Pancreas (tissue), 10 donors: Measurements from ENCODE around the gene HAUS3. TPM values are rescaled to one million over a fixed set of nuclear protein-coding genes. Genes with fewer than 3 reads are reported as not detected.

Source experiments
- ATAC-seq, 4 donors: fragments of 200-7000 bp; cut with Tn5 transposase; one replicate each; pipeline versions ENCODE4 v1.8.0 to v1.9.1; 2020; ENCODE audit warnings: mild to moderate bottlenecking in 4 of 4, moderate library complexity in 4 of 4
- DNase-seq, 6 donors: peaks; one replicate each; pipeline ENCODE4 v3.0.0-alpha.2; 2020
- FAIRE-seq: peaks from 2 replicates; lab custom pipeline; 2012; peaks lifted over from hg19 to GRCh38; lab: Jason Lieb, UNC
- H3K27ac ChIP-seq, 4 donors: fragments of 200-600 bp; sonication (generic); 1 replicate in 3 of 4; 2 replicates in 1 of 4; pipeline versions ENCODE4 v1.5.0 to v1.8.0; 2020
- H3K27me3 ChIP-seq, 4 donors: fragments of 200-600 bp; one replicate each; pipeline ENCODE4 v1.8.0; 2021
- H3K36me3 ChIP-seq, 3 donors: fragments of 200-600 bp; sonication (generic) in 1 of 3; one replicate each; pipeline versions ENCODE4 v1.5.0 to v1.8.0; 2020 to 2021
- H3K4me1 ChIP-seq, 3 donors: fragments of 200-600 bp; one replicate each; pipeline ENCODE4 v1.8.0; 2021
- H3K4me3 ChIP-seq, 4 donors: fragments of 200-600 bp; sonication (generic) in 2 of 4; one replicate each; pipeline versions ENCODE4 v1.5.0 to v1.8.0; 2020 to 2021
- H3K9me3 ChIP-seq, 4 donors: fragments of 200-600 bp; one replicate each; pipeline ENCODE4 v1.8.0; 2021
- CTCF ChIP-seq, 4 donors: fragments of 200-600 bp; sonication (generic) in 3 of 4; IDR thresholded peaks; one replicate each; pipeline versions ENCODE4 v1.5.0 to v1.8.0; 2021; ENCODE audit warnings: antibody characterized with exemption in 4 of 4
- WGBS, 2 donors: extraction: QIAGEN DNeasy Blood & Tissue Kit; methylation state at CpG; one replicate each; pipeline ENCODE4 v1.1.7; 2013; 5-methylcytosine and 5-hydroxymethylcytosine counted together
- intact Hi-C, 3 donors: fragments of 100-400 bp; cut with DNase I; formaldehyde crosslinking; loops; one replicate each; pipeline versions ENCODE4 v1.11.1 to v1.14.2; 2022
- polyA plus RNA-seq, 2 donors: library from polyadenylated mRNA; stranded (reverse); fragments of 200-250 nt; gene quantifications; one replicate each; pipeline ENCODE4 v1.2.3, GENCODE V29; 2013
- total RNA-seq, 6 donors: library from RNA; stranded (reverse); fragmentation: NEBNext Ultra II Directional in 4 of 6; extraction: Animal tissue kit (Norgen Biotek cat#: 25700) in 4 of 6; gene quantifications; one replicate each; pipeline versions ENCODE4 v1.2.1 to v1.2.4, GENCODE V29; 2021 to 2023
- donor health status: healthy with polysubstance abuse.
- donor health status: DM: no; HTN: no; CAD: no; lungs with moderate emphysema.
- donor health status: DM: no; HTN: no; CAD: no.
- donor health status: control.
- donor health status: control.
- donor health status: Bipolar disorder and iron deficiency.
- donor health status: DM: yes; HTN: yes; CAD: no.
- donor health status: DM: no; HTN: no; CAD: no.
- donor health status: DM: no; HTN: no; CAD: no.
- donor health status: DM: yes; HTN: yes; CAD: no.

HAUS3 gene
- total and polyA plus RNA-seq, 8 donors, result 4.1 to 9.6 (median 6.2) TPM

- ATAC-seq (no peak), DNase-seq (no peak), FAIRE-seq (no peak)
- no peaks in the 10 kb centered on the region for H3K9me3 ChIP-seq
- H3K27me3 ChIP-seq, result no peaks in the 10 kb centered on the region
- no peaks in the 10 kb centered on the region for H3K36me3 ChIP-seq
- H3K4me3 ChIP-seq, result no peak overlapping the region
- H3K4me1 ChIP-seq, result no peaks in the 10 kb centered on the region
- 87 to 100% methylated on average over 1 of the region's 1 CpG for WGBS, 2 donors
- H3K27ac ChIP-seq, result no peak overlapping the region
- intact Hi-C loops, result no loop called here
- no peak for TF ChIP-seq CTCF (IDR thresholded peaks at IDR 0.05)
Observed at GRCh38 chr4:2178986-2179385, 62.9 kb downstream of the HAUS3 start.

Other genes with a start within 250 kb of the HAUS3 start
- 10 to 100 TPM; 13.6 to 21.6 (median 16.7) TPM for gene NELFA, start 233.1 kb downstream of the HAUS3 start, total RNA-seq
- 10 to 100 TPM; 28.4 to 30.9 TPM for gene NELFA, start 233.1 kb downstream of the HAUS3 start, polyA plus RNA-seq
- 1 to 10 TPM; 3.0 to 6.1 (median 3.8) TPM for gene NAT8L, start 182.8 kb downstream of the HAUS3 start, total RNA-seq
- 1 to 10 TPM; 6.3 to 7.2 TPM for gene NAT8L, start 182.8 kb downstream of the HAUS3 start, polyA plus RNA-seq
- gene POLN, start within 50 bp of the HAUS3 start, total RNA-seq, result 1 to 10 TPM in 5 of 6 donors, under 1 TPM in 1; 0.95 to 2.3 (median 1.9) TPM
- gene POLN, start within 50 bp of the HAUS3 start, polyA plus RNA-seq, result 1 to 10 TPM; 2.5 to 3.6 TPM
- gene MXD4, start 20.0 kb upstream of the HAUS3 start, total RNA-seq, result 10 to 100 TPM; 14.8 to 35.8 (median 24.7) TPM
- gene MXD4, start 20.0 kb upstream of the HAUS3 start, polyA plus RNA-seq, result 10 to 100 TPM; 29.6 to 51.4 TPM
- 1 to 10 TPM; 3.8 to 7.5 (median 5.1) TPM for gene ZFYVE28, start 176.5 kb upstream of the HAUS3 start, total RNA-seq
- gene ZFYVE28, start 176.5 kb upstream of the HAUS3 start, polyA plus RNA-seq, result 10 to 100 TPM; 12.1 to 13.4 TPM
- 1 to 10 TPM in 1 of 6 donors, under 1 TPM in 5; 0.28 to 1.1 (median 0.58) TPM for gene CFAP99, start 176.8 kb upstream of the HAUS3 start, total RNA-seq
- 1 to 10 TPM in 1 of 2 donors, under 1 TPM in 1; 0.87 to 1.6 TPM for gene CFAP99, start 176.8 kb upstream of the HAUS3 start, polyA plus RNA-seq
- gene RNF4, start 227.0 kb upstream of the HAUS3 start, total RNA-seq, result 10 to 100 TPM; 17.8 to 30.3 (median 25.9) TPM
- 10 to 100 TPM; 11.7 to 16.5 TPM for gene RNF4, start 227.0 kb upstream of the HAUS3 start, polyA plus RNA-seq